Measurements from ENCODE around the gene DNALI1. TPM values are rescaled to one million over a fixed set of nuclear protein-coding genes. Genes with fewer than 3 reads are reported as not detected.
"Not testable (repeated sequence)": the region's sequence is repeated elsewhere in the genome, so short reads cannot be mapped to it uniquely, and the experiment has no call there.

The DNALI1 gene
- total and polyA plus RNA-seq, 2 of the 4 experiments (the other 2 are of a cell fraction) = 9.1 to 10.1 TPM

GRCh38 chr1:37532418-37533156 is 24.2 kb upstream of the DNALI1 start:
- H3K9ac ChIP-seq (ENCODE audit: low read depth, low read length); H3K36me3 ChIP-seq (ENCODE audit: control insufficient read depth, insufficient read depth, low read length); H2BK15ac ChIP-seq (ENCODE audit: low read depth, low read length); H2AFZ ChIP-seq (replicated peaks; ENCODE audit: low read length, poor library complexity); H3K18ac ChIP-seq (ENCODE audit: low read depth, low read length); H2BK5ac ChIP-seq (ENCODE audit: low read depth, low read length, poor library complexity, severe bottlenecking); in situ Hi-C loops (cut with MboI; ENCODE audit: low sequenced_read_pairs); H3K9me3 ChIP-seq (ENCODE audit: control insufficient read depth, insufficient read depth, low read length); intact Hi-C loops (cut with micrococcal nuclease); H4K5ac ChIP-seq (ENCODE audit: low read depth, low read length); H3K27ac ChIP-seq (ENCODE audit: insufficient read depth, low read length); ATAC-seq (ENCODE audit: low read depth); H3K56ac ChIP-seq (ENCODE audit: extremely low read depth, insufficient read depth, low read length); DNase-seq; CTCF ChIA-PET; H3K4me3 ChIP-seq (ENCODE audit: insufficient read depth, low read depth, low read length); H3K4ac ChIP-seq (ENCODE audit: low read depth, low read length); H3K4me1 ChIP-seq (ENCODE audit: control insufficient read depth, insufficient read depth, low read length); H3K27me3 ChIP-seq (ENCODE audit: control insufficient read depth, insufficient read depth, low read length); BruUV-seq (replicated peaks); dilution Hi-C loops (cut with HindIII; ENCODE audit: low sequenced_read_pairs, unreplicated experiment); H3K14ac ChIP-seq (replicated peaks; ENCODE audit: low read depth, low read length); H3K4me2 ChIP-seq (ENCODE audit: low read depth, low read length); H3K23ac ChIP-seq (ENCODE audit: low read depth, low read length); H2BK20ac ChIP-seq (ENCODE audit: low read depth, low read length); H2BK120ac ChIP-seq (ENCODE audit: low read depth, low read length); POLR2A ChIA-PET (ENCODE audit: unreplicated experiment); H4K91ac ChIP-seq (ENCODE audit: insufficient read depth, low read depth, low read length); H4K8ac ChIP-seq (ENCODE audit: low read depth in 2 of 2, low read length in 2 of 2); H2AK9ac ChIP-seq (replicated peaks; ENCODE audit: low read depth, low read length, poor library complexity): not testable (repeated sequence)
- H4K20me1 ChIP-seq (ENCODE audit: insufficient read depth, low read length) = peaks cover 16% of the 10 kb centered on the region; the same call in 1 of the 2 replicates
- WGBS, 2 experiments (ENCODE audit: extremely low coverage in 2 of 2, insufficient read length in 1 of 2) = no CpG with 5 or more reads among the region's 4 CpGs
- 0 out of 2 replicates have a peak overlapping the region, but pooled peaks have one; percentile 37 for H2AK5ac ChIP-seq (ENCODE audit: low read depth, low read length)
- H3K9me1 ChIP-seq (ENCODE audit: insufficient read depth, low read length) = peaks cover 14% of the 10 kb centered on the region
- H3K79me1 ChIP-seq (ENCODE audit: low read depth in 1 of 2, low read length in 2 of 2) = peaks cover 17 to 29% of the 10 kb centered on the region in 2 experiments

Data from IMR-90 (cell line).